IPS-NIHi11 (cell line): ENCODE measurements around the gene SLC39A11.

Experiments used
- DNase-seq: peaks from one replicate; pipeline ENCODE4 v3.0.0; 2012; ENCODE audit warnings: mixed read lengths, low spot score

The SLC39A11 gene

DNA sequence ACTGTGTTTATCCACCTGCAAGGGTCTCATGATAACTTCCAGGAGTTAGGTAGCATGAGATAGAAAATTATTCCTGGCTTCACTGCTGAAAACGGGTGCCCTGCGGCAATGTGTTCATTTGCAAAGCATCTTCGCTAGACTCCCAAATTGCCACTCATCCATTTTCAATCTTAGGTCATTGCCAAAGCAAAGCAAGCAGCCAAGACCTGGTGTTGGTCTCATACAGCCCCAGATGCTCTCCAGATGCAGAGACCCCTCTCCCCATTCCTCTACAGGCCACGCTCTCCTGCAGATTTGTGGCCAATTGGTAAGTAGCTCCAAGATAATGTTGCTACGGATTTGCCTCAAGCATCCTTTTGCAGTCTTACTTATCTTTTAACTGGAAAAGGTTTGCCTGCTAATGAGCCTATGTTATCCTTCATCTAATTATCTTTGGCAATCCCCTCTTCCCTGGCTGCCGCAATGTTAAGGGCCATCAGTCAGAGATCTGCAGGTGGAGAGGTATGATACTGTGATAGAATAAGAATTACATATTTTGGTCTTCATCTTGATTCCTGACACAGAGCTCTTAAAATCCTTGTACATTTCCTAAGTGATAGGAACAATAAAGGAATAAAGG, 222.0 kb downstream of the SLC39A11 start:
- DNase-seq, result no peak

DNA sequence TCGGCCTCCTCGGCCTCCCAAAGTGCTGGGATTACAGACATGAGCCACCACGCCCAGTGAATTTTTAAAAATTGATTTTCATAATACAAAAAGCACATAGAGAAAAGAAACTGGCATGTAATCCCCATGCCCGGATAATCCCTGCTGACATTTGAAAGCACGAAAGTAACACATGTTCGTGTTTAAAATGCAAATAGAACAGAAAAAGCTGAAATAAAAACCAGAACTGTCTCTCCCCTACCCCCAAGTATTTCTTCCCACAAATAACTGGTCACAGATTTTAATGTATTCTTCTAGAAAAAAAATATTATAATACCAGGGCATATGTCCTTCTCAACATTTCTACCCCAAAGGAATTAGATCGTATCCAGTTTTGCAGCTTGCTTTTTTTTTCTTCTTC, 222.9 kb downstream of the SLC39A11 start:
- DNase-seq, result no peak

DNA sequence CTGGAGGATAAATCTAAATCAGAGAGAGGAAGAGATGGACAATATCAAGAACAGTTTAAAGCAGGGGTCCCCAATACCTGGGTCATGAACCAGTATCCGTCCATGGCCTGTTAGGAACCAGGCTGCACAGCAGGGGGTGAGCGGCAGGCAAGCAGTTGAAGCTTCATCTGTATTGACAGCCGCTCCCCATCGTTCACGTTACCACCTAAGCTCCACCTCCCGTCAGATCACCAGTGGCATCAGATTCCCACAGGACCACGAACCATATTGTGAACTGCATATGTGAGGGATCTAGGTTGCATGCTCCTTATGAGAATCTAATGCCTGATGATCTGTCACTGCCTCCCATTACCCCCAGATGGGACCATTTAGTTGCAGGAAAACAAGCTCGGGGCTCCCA, 226.5 kb downstream of the SLC39A11 start:
- DNase-seq, result no peak

DNA sequence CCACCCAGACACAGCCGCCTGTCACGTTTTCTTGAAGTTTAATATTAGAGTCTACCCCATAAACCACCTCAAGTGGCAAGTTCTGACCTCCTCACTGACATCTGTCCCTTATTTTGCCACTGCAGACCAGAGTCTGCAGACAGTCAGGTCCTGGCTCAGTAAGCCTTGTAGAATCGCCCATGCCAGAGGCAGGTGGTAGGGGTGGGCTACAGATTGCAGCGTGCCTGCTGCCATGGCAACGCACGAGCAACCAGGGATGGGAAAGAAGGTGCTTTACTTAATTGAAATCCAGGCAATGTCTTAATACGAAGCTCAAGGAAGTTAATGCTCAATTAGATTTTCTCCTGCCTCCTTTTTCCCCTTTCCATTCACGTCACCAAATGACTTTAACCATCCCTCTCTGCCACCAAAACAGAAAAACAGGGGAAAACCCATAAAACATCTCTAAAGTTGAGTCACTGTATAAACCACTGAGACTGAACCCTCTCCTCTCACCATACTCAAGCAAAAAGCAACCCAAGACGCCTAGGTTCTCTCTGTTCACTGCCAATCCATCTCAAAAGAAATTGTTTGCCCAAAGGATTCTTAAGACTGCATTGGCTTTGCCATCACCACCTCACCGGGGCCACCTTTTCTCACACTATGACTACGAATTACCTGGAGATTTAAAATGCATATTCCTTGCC, 228.8 kb downstream of the SLC39A11 start:
- no peak for DNase-seq

DNA sequence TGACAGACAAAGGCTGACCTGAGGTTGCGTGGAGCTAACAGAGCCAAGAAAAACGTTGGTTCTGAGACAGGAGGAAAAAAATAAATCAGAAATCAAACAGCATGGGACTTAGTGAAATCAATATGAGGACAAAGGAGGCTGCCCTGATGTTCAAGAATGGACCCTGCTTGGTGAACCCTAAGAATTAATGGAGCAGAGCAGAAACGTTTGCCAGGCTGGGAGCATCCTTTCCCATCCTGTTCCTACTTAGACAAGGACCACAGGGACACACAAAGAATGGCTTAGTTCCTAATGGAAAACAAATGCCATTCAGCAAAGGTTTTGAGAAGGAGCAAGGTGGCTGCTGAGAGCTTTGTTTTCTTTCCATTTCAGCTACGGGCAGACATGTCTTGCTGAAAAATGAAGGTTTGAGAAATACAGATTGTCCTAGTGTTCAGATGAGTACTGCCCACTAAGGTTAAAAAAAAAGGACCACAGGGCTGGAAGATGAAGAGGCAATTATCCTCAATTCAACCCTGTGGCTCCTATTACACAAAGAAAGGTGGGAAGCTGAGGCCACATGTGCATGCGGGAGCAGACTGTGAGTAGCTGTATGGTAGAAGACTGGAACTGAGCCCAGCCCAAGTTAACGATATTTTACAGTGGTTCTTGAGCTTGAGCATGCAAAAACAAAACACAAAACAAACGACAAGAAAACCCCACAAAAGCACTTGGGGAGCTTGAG, 230.1 kb downstream of the SLC39A11 start:
- DNase-seq, result no peak

DNA sequence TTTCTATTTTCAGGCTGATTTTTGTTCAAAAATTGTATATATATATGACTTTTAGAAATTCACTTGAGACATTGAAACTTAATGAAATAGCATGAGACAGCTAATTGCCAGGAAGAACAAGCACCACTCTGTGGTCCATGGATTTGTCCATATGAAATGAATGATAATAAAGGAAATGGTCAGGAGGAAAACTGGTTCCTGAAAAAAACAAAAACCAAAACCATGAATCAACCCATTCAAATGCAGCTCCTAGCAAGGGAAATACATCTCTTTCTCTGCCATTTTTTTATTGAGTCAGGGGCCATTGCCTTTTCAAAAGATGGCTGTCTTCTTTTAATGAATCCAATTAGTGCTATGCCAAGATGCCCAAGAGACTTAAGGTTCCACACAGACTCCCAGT, 230.7 kb downstream of the SLC39A11 start:
- no peak for DNase-seq

DNA sequence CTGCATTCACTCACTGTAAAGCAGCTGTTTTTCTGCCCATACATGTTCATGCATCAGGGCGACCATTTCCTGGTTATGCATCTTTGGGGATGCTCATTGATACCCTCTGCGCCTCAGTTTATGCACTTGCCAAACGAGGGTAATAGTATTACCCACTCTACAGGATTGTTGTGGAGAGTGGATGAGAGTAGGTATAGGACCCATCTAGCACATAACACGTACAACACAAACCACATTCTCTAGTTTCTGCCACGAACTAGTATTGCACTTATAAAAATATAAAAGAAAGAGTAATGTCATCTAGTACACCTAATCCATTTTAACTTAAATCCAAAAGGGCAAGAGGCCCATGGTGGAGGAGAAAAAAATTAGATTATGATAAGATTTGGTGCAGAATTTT, 231.7 kb downstream of the SLC39A11 start:
- no peak for DNase-seq

DNA sequence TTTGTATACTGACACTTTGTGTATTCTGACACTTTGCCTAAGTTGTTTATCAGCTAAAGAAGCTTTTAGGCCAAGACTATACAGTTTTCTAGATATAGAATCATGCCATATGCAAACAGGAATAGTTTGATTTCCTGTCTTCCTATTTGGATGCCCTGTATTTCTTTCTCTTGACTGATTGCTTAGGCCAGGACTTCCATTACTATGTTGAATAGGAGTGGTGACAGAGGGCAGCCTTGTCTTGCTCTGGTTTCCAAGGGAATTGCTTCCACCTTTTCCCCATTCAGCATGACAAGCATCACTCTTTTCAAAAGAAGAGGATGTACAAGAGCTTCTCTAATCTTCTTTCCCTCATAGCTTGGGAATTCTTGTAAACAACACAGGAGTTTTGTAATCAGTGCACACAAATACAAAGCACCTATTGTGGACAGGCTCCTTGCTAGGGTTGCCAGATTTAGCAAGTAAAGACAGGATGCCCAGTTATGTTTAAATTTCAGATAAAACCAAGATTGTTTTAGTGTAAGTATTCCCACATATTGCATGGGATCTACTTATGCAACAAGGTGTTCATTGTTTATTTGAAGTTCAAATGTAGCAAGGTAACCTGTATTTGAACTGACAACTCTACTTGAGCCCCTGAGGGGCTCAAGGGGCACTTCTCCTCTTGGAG, 233.5 kb downstream of the SLC39A11 start:
- DNase-seq, result no peak

DNA sequence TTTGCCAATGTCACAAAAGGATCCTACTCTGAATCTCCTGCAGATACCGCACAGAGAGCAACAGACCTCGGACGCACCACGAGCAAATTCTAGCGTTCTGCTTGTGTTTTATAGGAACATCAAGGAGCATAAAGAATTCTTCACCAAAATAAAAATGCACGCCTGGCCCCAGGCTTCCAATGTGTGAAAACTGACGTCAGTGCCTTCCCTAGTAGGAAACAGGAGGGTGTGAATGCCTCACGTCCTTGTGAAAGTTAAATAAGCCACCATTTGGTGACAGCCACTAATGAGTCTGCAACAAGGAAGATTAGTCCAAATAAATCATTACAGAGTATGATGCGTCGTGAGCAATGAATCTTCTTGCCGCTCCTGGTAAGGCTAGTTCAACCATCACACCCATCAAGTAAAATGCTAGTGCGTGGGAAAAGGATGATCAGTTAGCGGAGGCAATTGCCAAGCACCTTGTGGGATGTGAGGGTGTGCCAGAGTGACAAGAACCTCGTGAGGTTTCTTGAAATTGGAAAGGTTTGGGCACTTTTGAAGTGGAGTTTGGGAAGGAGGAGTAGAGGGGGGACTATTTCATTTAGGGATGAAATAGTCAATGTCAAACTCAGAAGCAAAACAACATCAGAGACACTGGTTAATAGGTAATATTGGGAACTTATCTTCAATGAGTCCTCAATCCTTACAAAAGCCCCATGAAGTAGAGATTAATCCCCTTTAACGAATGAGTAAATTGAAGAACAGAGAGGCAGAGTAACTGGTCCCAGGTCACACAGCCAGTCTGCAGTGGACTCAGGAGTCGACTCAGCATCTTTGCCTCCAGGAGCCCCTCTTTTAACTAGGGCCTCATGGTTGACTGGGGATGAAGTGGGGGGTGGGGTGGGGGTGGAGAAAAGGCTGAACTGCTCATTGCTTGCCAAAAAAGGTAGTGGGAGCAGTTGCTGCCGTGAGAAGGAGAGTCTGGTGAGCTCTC, 238.8 kb downstream of the SLC39A11 start:
- DNase-seq, result no peak

DNA sequence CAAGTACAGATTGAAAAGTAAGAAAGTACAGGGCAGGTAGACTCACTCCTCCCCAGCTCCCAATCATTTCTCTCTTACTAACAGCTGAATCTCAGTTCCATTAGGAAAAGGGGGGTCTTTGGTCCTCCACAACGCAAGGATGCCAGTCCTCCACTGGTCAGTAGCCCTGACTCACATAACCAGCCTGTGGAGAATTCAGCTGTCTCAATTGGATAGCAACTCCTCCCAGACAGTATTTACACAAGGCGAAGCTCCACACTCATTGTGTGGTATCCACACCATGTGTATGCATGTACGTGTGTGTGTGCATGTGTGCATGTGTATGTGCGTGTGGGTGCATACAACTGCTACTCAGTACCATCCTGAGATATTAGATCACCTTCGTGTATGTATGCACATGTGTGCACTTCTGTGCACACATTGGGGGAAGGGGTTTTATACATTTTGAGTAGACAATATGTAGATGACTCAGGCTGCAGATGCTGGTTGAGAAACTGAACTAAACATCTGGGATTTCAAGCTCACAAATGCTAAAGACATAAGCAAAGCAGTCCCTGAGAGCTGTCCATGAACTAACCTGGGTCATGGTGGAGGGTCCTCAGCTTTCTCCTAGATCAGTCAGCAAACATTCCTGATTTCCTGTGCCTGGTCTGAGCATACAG, 240.1 kb downstream of the SLC39A11 start:
- DNase-seq, result no peak

DNA sequence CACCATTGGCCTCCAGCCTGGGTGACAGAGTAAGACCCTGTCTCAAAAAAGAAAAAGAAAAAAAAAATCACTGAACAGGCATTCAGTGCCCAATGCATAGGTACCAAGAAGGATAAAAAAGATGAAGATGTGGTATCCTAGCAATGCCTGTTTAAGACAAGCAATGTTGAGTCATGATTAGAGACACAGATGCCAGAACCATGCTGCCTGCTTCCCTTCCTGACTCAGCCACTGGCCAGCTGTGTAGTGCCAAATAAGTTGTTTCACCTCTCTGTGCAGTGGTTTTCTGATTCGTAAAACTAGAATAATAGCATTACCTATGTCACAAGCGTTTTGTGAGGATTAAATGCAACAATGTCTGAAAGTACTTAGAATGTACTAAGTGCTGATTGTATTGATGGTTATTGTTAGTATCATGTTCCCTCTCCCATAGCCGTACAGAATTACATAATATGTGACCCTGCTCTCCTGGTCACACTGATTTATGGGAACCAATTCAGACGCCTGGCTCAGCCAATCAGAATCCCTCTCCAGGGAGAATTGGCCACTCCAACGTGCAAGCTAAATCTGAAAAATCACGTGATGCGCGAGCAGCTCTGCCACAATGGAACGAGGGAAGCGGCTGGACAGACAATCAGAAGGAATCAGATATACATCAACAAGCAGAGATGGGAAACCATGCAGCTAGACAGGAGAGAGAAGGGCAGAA, 241.9 kb downstream of the SLC39A11 start:
- DNase-seq, result no peak

DNA sequence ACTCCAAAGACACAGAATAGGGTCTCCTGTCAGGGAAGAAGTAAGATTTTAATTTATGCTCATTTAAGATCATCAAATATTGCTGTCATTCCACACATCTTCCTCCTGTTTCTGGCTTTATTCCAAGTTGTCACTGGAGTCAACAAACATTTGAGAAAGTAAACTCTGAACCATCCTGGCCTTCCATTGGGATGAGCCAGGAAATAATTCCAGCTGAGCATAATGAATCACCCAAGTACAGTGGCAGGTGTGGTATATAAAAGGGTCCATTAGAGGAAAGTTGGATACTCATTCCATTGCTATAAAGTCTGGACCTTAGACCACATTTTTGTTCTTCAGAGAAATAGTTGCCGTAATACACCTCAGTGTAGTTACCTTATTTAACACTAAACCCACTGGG, 246.1 kb downstream of the SLC39A11 start:
- DNase-seq, result no peak

DNA sequence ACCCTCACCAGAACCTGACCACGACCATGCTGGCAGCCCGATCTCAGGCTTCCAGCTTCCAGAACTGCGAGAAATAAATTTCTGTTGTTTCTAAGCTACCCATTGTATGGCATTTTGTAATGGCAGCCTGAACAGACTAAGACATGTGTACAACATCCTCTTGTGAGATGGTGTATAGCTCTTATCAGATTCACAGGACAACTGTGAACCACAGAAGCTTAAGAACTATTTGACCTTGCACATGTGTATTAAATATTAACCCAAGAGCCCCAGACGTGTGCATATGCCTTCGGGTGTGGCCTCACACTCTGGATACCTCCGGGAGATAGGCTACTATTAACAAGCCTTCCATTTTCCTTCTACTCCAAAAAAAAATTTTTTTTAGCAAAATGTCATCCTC, 248.9 kb downstream of the SLC39A11 start:
- DNase-seq, result no peak

DNA sequence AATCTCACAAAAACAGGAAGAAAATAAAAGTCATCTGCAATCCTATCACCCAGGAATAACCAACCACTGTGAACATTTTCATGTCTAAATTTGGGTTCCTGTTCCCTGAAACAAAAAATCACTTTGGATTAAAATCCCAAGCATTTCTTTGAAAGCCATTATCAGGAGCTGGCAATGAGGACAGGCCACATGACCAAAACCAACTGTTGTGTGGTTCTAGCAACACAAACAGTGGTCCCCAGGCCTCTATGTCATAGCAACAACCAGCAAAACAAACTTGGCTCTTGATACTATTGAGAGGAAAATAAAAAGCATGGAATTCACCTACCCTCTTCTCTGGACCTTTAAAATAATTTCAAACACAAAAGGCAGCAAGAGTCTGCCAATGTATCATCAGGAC, 252.5 kb downstream of the SLC39A11 start:
- DNase-seq, result no peak

DNA sequence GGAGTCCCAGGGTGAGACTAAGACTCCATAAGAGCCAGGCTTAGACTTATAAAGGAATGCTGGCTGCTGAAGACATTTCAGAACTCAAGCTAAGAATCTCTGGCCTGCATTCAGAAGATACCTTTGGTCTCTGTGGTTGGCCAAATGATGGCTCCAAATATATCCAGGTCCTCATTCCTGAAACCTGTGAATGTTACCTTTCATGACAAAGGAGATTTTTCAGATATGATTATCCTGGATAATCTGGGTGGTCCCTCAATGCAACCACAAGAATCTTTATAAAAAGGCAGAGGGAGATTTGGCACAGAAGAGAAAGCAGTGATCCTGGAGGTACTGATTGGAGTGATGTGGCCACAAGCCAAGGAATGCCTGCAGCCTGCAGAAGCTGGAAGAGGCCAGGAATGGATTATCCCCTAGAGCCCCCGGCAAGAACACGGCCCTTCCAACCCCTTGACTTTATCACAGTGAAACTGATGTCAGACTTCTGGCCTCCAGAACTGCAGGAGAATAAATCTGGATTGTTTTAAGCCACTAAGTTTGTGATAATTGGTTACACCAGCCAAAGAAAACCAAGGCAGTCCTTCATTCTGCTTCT, 253.3 kb downstream of the SLC39A11 start:
- DNase-seq, result no peak

DNA sequence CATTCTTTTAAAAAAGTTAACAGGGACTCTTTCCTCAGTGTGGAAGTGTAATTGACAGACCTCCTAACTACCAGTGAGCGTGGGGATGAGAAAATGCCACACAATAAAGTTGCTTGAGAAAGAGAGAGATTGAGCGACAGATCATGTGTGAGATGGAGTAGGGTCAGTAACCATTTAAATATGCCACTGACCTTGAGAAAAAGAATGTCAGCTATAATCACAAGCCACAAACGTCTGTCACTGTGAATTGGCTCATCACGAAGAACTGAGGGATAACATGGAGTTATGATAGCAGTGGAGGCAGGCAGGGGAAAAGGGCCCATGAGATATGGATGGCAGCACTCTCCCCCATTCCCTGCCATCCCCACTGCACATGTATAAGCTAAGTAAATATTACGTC, 253.9 kb downstream of the SLC39A11 start:
- DNase-seq, result no peak

DNA sequence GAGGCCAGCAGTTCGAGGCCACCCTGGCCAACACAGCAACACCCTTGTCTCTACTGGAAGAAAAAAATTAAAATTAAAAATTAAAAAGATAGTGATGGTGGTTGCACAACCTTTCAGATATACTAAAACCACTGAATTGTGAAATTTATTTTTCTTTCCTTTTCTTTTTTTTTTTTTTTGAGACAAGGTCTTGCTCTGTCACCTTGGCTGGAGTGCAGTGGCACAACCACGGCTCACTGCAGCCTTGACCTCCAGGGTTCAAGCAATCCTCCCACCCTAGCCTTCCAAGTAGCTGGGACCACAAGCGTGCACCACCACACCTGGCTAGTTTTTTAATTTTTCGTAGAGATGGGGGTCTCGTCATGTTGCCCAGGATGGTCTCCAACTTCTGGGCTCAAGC, 254.4 kb downstream of the SLC39A11 start:
- no peak for DNase-seq

DNA sequence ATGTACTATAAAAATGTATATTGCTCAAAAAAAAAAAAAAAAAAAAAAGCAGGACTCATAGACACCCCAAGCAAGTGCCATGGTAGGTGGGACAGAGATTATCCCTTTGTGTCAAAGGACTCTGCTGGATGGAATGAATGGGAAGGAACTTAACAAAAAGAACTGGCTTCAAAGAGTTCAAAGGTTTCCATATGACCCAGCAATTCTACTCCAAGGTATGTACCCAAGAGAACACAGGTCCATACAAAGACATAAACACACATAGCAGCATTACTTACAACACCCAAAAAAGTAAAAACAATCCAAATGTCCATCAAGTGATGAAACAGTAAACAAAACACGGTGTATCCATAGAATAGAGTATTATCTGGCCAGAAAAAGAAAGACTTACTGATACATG, 255.2 kb downstream of the SLC39A11 start:
- DNase-seq, result no peak

DNA sequence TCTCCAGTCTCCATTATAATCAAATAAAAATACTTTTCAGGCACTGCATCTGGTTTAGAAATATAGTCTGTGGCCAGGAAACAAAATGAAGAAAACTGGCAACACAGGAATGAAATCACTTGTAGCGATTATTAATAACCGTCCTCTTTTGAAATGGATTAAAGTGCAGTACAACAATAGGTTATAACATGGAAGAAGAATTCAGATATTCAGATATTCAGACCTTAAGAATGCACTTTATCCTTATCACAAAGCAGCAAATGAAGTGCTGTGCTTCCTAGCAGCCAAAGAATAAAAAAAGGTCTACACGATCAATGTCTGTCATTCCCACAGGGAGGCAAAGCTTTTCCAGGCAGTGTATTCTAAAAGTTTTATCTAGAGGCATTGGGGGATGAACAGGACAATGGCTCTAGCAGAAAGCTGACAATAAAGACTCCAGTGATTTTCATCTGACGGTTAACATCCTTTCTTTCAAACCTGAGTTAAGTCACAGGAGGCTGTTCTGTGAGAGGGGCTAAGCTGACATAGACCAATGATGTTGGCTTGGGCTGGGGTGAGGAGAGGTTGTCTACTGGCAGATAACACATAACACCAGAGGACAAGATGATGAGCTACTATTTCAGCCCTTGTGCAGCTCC, 259.2 kb downstream of the SLC39A11 start:
- DNase-seq, result no peak

DNA sequence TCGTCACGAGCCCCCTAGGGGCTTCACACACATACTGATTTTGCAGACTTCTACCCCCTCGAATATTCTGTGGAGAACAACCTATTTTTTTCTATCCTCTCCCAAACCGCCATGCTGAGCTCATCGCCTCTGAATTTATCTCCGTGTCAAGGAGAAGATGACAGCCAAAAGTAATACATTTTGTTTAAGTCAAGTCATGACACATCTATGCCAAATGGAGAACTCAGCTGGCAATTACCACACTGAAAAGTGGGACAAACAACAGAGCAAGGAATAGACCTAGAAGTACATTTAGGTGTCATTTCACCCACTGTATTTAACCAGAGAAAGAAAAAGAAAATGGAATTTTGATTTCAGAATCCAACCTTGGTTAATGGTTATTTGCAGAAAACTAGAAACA, 260.2 kb downstream of the SLC39A11 start:
- no peak for DNase-seq
